DND-41 (cell line): Measurements from ENCODE around the gene USB1.

Experiments used
- ATAC-seq: fragments of 200-7000 bp; cut with Tn5 transposase; 3 replicates; pipeline ENCODE4 v1.9.1; 2021; ENCODE audit warnings: low read depth; ENCODE audit not compliant: insufficient read depth
- DNase-seq: peaks from one replicate; pipeline ENCODE4 v3.0.0-alpha.2; 2020
- H2AFZ ChIP-seq: 2 replicates; pipeline ENCODE4 v1.6.0; 2012; ENCODE audit warnings: low read depth, low read length
- H3K27ac ChIP-seq: 2 replicates; pipeline ENCODE4 v1.5.1; 2012; ENCODE audit warnings: low read length, inconsistent platforms
- H3K27me3 ChIP-seq: fragments of 200-600 bp; sonication (generic); 2 replicates; pipeline ENCODE4 v1.6.0; 2012; ENCODE audit warnings: low read length, mild to moderate bottlenecking, inconsistent platforms; ENCODE audit not compliant: insufficient read depth, poor library complexity
- H3K36me3 ChIP-seq: 2 replicates; pipeline ENCODE4 v1.5.1; 2012; ENCODE audit warnings: low read length, inconsistent platforms; ENCODE audit not compliant: insufficient read depth
- H3K4me1 ChIP-seq: 2 replicates; pipeline ENCODE4 v1.5.1; 2012; ENCODE audit warnings: mild to moderate bottlenecking, low read length; ENCODE audit not compliant: insufficient read depth
- H3K4me2 ChIP-seq: 2 replicates; pipeline ENCODE4 v1.6.0; 2012; ENCODE audit warnings: mild to moderate bottlenecking, moderate library complexity, low read length, inconsistent platforms; ENCODE audit not compliant: insufficient read depth
- H3K4me3 ChIP-seq, 2 experiments: fragments of 200-600 bp in 1 of 2; shearing (Covaris generic) in 1 of 2; 2 replicates each; pipeline ENCODE4 v1.5.1; 2012 to 2016; ENCODE audit warnings: inconsistent platforms in 2 of 2, low read length in 2 of 2, mild to moderate bottlenecking in 2 of 2, low read depth in 1 of 2, moderate library complexity in 1 of 2
- H3K79me2 ChIP-seq: 2 replicates; pipeline ENCODE4 v1.6.0; 2012; ENCODE audit warnings: low read length, inconsistent platforms; ENCODE audit not compliant: insufficient read depth
- H3K9ac ChIP-seq: 2 replicates; pipeline ENCODE4 v1.6.0; 2012; ENCODE audit warnings: low read depth, mild to moderate bottlenecking, inconsistent platforms, low read length, moderate library complexity
- H3K9me3 ChIP-seq: 2 replicates; pipeline ENCODE4 v1.5.1; 2012; ENCODE audit warnings: low read length, moderate library complexity, mild to moderate bottlenecking, inconsistent platforms; ENCODE audit not compliant: insufficient read depth, severe bottlenecking
- H4K20me1 ChIP-seq: 2 replicates; pipeline ENCODE4 v1.6.0; 2012; ENCODE audit warnings: low read length; ENCODE audit not compliant: insufficient read depth
- CTCF ChIP-seq: IDR thresholded peaks from 2 replicates; pipeline ENCODE4 v1.5.1; 2012; ENCODE audit warnings: borderline replicate concordance, low read length, moderate library complexity, mild to moderate bottlenecking; ENCODE audit not compliant: poor library complexity, severe bottlenecking; ENCODE audit errors: extremely low read depth
- EZH2 ChIP-seq: IDR thresholded peaks from 3 replicates; pipeline ENCODE4 v1.6.1; 2012; ENCODE audit warnings: borderline replicate concordance, low read depth, mild to moderate bottlenecking, moderate library complexity, low read length, inconsistent platforms; ENCODE audit not compliant: severe bottlenecking

Gene USB1

GRCh38 chr16:58054289-58054688 is 53.1 kb downstream of the USB1 start:
- Histone ChIP-seq H3K9me3 (no peaks in the 10 kb centered on the region), H3K36me3 (no peaks in the 10 kb centered on the region), H2AFZ (no peak overlapping the region), H3K4me1 (no peaks in the 10 kb centered on the region), H3K27ac (no peak overlapping the region), H3K4me3 (no peak overlapping the region), H3K27me3 (peaks cover 6% of the 10 kb centered on the region), H4K20me1 (no peaks in the 10 kb centered on the region), H3K4me2 (no peak overlapping the region), H3K9ac (no peak overlapping the region), H3K79me2 (no peaks in the 10 kb centered on the region)
- TF ChIP-seq CTCF, result no peak
- ATAC-seq, result no peak
- DNase-seq, result no peak

- H3K9me3 ChIP-seq, result no peaks in the 10 kb centered on the region
- H3K9ac ChIP-seq, result no peak overlapping the region
- no peak overlapping the region for H2AFZ ChIP-seq
- H3K36me3 ChIP-seq, result no peaks in the 10 kb centered on the region
- no peaks in the 10 kb centered on the region for H4K20me1 ChIP-seq
- H3K27ac ChIP-seq, result no peak overlapping the region
- ATAC-seq (no peak), DNase-seq (no peak)
- H3K79me2 ChIP-seq, result no peaks in the 10 kb centered on the region
- H3K4me1 ChIP-seq, result no peaks in the 10 kb centered on the region
- TF ChIP-seq CTCF (no peak), EZH2 (no peak)
- peaks cover 6% of the 10 kb centered on the region for H3K27me3 ChIP-seq
- no peak overlapping the region for H3K4me3 ChIP-seq
- no peak overlapping the region for H3K4me2 ChIP-seq
Measured at GRCh38 chr16:58056580-58056979, 55.4 kb downstream of the USB1 start.

- H2AFZ ChIP-seq, result no peak overlapping the region
- H3K4me3 ChIP-seq, result no peak overlapping the region
- TF ChIP-seq EZH2 (no peak), CTCF (no peak)
- no peaks in the 10 kb centered on the region for H3K4me1 ChIP-seq
- no peak for ATAC-seq
- H3K9ac ChIP-seq, result no peak overlapping the region
- H4K20me1 ChIP-seq, result no peaks in the 10 kb centered on the region
- no peaks in the 10 kb centered on the region for H3K79me2 ChIP-seq
- H3K4me2 ChIP-seq, result no peak overlapping the region
- DNase-seq, result no peak
- no peak overlapping the region for H3K27ac ChIP-seq
- H3K27me3 ChIP-seq, result peaks cover 6% of the 10 kb centered on the region
- H3K9me3 ChIP-seq, result no peaks in the 10 kb centered on the region
- no peaks in the 10 kb centered on the region for H3K36me3 ChIP-seq
Measured at GRCh38 chr16:58057121-58057520, 55.9 kb downstream of the USB1 start.

- ATAC-seq, result no peak
- H4K20me1 ChIP-seq, result no peaks in the 10 kb centered on the region
Measured at GRCh38 chr16:58057784-58058183, 56.6 kb downstream of the USB1 start.

More at GRCh38 chr16:58057784-58058183, 56.6 kb downstream of the USB1 start:
- H3K27ac ChIP-seq, result no peak overlapping the region
- no peak overlapping the region for H2AFZ ChIP-seq
- no peaks in the 10 kb centered on the region for H3K4me1 ChIP-seq
- H3K79me2 ChIP-seq, result no peaks in the 10 kb centered on the region
- peaks cover 6% of the 10 kb centered on the region for H3K27me3 ChIP-seq
- H3K4me3 ChIP-seq, result no peak overlapping the region
- H3K4me2 ChIP-seq, result no peak overlapping the region
- TF ChIP-seq CTCF (no peak), EZH2 (no peak)
- no peaks in the 10 kb centered on the region for H3K36me3 ChIP-seq
- no peaks in the 10 kb centered on the region for H3K9me3 ChIP-seq
- H3K9ac ChIP-seq, result no peak overlapping the region
- no peak for DNase-seq
